Measurements from ENCODE around the gene EVI2B. TPM values are rescaled to one million over a fixed set of nuclear protein-coding genes. Genes with fewer than 3 reads are reported as not detected.

Gene EVI2B, protein sequence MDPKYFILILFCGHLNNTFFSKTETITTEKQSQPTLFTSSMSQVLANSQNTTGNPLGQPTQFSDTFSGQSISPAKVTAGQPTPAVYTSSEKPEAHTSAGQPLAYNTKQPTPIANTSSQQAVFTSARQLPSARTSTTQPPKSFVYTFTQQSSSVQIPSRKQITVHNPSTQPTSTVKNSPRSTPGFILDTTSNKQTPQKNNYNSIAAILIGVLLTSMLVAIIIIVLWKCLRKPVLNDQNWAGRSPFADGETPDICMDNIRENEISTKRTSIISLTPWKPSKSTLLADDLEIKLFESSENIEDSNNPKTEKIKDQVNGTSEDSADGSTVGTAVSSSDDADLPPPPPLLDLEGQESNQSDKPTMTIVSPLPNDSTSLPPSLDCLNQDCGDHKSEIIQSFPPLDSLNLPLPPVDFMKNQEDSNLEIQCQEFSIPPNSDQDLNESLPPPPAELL
- 0.15 and 0.50 TPM in 2 replicates for total RNA-seq

DNA sequence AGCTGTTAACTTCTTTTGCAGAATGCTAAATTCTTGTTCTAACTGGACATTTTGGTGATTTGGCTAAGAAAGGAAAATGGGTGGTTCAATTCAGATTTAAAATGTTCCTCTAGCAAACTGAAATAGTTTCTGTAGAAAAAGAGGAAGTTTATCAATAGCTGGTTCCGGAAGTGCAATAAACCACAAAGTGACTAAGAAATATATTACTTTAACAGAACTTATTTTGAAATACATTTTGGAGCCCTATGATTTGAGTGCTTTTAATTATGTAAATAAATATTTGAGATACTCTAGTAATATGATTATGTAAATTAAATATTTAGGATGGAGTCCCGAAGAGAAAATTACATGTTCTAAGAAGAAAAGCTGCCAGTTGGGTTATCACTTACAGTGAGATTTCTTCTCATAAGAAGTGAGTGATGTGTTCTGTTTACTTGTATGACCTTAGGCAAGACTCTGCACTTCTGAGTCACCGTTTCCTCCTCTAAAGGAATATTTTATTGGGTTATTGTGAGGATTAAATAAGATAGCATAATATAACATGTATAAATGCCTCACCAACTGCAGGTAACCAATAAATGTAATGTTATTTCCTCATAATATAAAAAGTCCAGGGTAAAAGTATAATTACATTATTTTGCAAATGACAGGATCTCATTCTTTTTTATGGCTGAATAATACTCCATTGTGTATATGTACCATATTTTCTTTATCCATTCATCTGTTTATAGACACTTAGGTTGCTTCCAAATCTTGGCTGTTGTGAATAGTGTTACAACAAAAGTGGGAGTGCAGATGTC, at the start of gene EVI2B:
Gene EVI2B, minus strand, starts transcription at position 73 of the 800 bp plus-strand sequence. CDS start 8,445 bp downstream, outside the sequence.

DNA sequence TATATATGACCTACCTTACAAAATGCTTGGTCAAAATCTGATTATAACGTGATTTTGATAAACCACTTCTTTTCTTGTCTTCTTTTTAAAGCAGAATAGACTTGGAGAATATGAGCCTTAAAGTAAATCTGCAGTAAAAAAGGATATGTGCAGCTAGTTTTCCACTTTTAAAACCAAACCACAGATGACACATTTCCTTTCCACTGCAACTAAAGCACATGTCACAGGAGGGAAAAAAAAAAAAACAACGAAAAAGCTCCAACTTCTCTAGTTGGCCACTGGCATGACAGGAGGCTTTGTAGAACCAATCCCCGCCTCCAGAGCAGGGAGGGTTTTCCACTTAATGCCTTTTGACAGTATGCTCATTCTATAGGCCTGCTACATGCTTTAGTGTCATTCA, 7.6 kb upstream of the EVI2B start, which contains the start of gene EVI2A:
Gene EVI2A, minus strand, starts transcription at position 142 of the 400 bp plus-strand sequence. CDS start 2,609 bp downstream, outside the sequence.

DNA sequence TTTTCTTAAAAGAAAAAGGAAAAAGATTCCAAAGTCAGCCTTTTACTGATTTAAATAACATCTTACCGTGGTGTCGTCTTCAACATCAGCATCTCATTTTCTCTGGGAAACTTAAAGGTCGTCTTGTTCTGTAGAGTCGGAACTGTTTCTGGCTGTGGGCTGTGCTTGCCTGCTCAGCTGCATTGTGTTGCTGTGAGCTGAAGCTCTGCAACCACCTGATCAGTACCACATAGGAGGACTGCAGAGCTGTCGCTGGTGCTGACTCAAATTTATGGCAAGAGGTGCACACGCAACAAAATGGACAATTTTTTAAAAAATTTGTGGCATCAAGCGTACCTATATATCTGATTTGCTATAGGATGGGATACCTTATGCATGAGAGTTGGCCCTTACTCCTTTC, 16.8 kb downstream of the EVI2B start, which contains the start of gene OMG:
Gene OMG, minus strand, starts transcription at position 150 of the 400 bp plus-strand sequence. CDS start 908 bp downstream, outside the sequence.

Other genes with a start within 250 kb of the EVI2B start
- 13.7 and 16.8 TPM in 2 replicates for gene NF1, start 219.1 kb downstream of the EVI2B start, total RNA-seq
- gene OMG, start 16.8 kb downstream of the EVI2B start, total RNA-seq: not detected in 2 replicates
- gene EVI2A, start 7.6 kb upstream of the EVI2B start, total RNA-seq: 2.1 and 3.9 TPM in 2 replicates
- gene RAB11FIP4, start 77.6 kb upstream of the EVI2B start, total RNA-seq: 0.34 and 0.59 TPM in 2 replicates

Measured in bronchus fibroblast of lung (primary cell).